Activated CD4-positive, alpha-beta T cell treated with anti-CD3 and anti-CD28 coated beads for 48 hours (primary cell): ENCODE results near the gene MEX3A.
"Not testable (repeated sequence)": the region's sequence is repeated elsewhere in the genome, so short reads cannot be mapped to it uniquely, and the experiment has no call there.

Experiments
- DNase-seq: peaks from one replicate; pipeline ENCODE4 v3.0.0-alpha.2; 2020

Gene MEX3A

DNA sequence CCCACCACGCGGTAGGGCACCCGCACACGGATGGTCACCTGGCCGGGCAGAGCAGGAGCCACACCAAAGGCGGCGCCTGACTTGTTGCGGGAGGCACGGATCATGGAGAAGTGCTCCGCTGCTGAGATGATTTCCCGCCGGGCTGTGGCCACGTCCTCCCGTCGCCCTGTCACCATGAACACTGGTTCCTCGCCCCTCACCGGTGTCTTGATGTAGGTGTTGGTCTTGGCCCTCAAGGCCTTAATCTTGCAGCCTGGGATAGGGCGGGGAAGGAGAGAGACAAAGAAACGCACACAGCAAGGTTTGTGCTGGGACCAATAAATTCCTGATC, 4.9 kb downstream of the MEX3A start:
- DNase-seq: no peak

GRCh38 chr1:156076609-156077429, 5.4 kb downstream of the MEX3A start:
- DNase-seq: no peak

GRCh38 chr1:156075775-156076204, 6.5 kb downstream of the MEX3A start:
- DNase-seq: no peak

- no peak for DNase-seq
Measured at GRCh38 chr1:156075162-156075561, 7.1 kb downstream of the MEX3A start.

DNA sequence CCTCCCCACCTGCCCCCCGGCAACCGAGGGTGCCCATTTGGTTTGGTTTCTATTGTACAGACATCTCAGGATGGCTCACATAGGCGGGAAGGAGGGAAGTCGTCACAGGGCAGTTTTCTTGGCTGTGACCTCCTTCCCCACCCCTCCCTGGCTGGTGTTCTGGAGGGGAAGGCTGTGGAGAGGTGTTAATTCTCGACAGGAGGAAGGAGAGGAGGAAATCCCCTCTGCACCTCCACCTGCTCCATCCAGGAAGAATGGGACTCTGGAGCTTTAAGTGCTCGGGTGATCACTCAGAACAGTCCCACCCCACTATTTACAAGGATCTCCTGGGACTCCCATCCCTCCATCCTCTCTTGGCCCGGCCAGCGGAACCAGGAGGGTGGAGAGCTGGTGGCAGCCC, 7.6 kb downstream of the MEX3A start:
- no peak for DNase-seq

DNA sequence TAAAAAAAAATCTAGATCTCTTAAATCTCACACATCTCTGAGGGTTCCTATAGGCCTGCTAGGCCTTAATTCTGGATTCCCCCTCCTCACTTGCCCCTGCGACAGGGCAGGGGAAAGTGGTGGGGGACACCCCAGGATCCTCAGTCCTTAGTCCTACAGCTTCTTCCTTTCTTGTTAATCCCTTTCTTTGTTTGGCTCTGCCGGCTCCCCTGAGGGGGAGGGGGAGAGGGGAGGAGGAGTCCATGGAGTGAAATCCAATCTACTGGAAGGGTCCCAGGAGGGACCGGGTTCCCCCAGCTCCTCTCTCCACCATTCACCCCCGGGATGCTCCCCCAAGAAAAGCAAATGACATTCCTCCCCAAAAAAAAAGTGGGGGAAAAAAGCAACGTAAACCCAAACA, 8.5 kb downstream of the MEX3A start:
- no peak for DNase-seq

DNA sequence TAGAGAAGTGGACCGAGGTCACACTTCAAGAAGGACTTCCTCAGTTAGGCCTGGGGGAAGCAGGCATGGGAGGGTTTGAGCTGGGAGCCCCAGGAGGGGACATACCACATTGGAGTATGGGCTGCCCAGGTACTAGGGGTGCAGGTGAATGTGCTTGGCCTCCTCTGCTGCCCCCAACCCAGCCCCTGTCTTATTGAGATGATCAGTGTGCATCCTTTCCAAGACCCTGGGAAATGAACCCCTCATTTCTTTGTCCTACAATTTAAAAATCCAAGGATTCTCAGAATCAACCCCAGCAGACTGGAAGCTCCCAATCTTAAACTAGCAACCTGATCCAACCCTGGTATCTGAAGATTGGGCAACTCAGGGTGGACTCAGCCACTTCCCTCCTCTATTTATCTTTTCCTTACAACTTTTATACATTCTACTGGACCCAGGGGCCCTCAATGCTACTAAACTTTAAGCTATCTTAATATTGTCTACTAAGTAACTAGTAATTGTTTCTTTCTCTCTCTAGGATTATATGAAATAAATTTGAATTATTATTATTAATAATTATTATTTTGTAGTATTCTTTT, 9.1 kb downstream of the MEX3A start:
- DNase-seq: no peak

- no peak for DNase-seq
Measured at GRCh38 chr1:156072251-156072650, 10.0 kb downstream of the MEX3A start.

DNA sequence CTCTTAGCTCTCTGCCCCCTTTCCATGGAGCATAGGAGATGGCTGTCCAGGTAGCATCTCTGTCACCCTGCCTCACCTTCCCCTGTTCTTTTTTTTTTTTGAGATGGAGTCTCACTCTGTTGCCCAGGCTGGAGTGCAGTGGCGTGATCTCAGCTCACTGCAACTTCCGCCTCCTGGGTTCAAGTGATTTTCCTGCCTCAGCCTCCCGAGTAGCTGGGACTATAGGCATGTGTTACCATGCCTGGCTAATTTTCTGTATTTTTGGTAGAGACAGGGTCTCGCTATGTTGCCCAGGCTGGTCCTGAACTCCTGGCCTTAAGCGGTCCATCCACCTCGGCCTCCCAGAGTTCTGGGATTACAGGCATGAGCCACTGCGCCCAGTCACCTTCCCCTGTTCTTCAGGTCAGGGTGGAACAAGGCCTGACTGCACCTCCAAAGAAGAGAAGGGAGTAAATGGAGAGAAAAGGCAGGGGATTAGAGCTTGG, 10.9 kb downstream of the MEX3A start:
- DNase-seq: not testable (repeated sequence)

DNA sequence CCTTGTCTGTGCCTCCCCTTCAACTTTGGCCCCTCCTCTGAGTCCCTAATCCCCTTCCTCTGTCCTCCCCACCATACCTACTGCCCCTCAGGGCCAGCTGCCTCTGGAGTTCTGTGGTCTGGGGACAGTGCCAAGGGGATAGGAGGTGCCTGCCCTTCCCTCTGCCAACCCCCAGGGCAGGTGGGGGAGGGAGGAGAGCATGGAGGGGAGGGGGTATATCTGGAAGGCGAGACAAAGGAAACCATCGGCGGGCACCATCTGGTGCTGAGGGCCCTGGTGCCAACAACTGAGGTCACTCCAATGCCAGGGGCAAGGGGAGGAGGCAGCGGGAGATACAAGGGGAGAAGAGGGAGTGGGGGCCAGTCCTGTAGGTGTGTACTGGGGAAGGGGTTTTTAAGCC, 11.7 kb downstream of the MEX3A start:
- DNase-seq: no peak

DNA sequence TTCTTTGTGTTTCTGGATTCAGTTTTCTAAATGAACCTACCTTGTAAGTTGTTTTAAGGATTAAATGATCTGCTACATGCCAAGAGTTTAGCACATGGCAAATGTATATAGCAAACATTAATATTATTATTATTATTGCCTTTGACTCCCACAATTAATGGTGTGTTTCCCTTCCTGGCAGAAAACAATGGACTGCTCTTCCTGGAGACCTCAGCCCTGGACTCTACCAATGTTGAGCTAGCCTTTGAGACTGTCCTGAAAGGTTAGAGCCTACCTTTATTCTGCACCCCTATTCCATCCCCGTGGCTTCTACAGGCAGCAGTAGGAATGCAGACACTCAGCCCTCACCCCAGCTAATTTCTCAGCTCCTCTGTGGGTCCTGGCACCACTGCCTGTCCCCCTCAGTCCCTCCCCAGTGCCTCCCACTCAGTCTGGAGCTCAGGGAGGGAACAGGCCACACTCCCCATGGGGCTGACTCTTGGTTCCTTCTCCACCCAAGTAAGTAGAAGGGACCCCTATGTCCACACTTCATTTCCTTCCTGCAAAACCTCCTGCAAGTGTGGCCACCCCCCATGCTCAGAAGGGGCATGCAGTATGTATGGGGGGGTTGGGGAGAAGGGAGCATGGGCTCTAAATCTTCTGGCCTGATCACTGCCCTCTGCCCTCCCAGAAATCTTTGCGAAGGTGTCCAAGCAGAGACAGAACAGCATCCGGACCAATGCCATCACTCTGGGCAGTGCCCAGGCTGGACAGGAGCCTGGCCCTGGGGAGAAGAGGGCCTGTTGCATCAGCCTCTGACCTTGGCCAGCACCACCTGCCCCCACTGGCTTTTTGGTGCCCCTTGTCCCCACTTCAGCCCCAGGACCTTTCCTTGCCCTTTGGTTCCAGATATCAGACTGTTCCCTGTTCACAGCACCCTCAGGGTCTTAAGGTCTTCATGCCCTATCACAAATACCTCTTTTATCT, 12.5 kb downstream of the MEX3A start:
- DNase-seq: no peak

DNA sequence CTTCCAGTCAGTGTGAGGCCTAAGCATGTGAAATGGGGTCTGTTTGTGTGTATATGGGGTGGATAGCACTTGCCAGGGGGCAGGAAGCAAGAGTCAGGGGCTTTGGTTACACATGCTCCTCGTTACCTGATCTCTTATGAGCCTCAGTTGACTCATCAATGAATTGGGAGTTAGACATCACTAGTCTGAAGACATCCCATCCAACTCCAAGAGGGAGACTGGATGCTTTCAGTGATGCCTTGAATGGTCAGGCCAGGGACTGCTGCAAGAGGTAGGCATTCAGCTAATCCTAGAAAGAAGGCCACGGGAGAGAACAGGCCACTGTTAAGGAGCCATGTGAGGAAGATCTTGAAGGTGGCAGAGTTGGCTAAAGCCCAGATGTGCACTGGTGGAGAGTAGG, 15.0 kb downstream of the MEX3A start:
- no peak for DNase-seq

- DNase-seq: no peak
Measured at GRCh38 chr1:156065871-156066270, 16.4 kb downstream of the MEX3A start.

DNA sequence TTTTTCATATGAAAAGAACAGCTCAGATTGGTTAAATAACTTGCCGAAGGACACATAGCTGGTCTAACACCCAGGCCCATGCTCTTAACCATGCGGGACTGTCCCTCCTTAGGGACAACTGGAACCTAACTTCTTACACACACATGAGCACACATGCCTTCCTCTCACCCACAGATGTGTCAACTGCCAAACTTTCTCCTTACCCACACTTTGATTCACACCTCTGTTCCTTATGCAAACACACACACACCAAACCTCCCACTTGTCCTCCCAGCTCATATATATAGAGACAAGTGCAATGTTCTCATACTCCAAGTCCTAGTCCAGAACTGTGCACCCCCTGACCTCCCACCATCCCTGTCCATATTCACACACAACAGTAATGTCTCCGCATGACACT, 17.1 kb downstream of the MEX3A start:
- DNase-seq: no peak

DNA sequence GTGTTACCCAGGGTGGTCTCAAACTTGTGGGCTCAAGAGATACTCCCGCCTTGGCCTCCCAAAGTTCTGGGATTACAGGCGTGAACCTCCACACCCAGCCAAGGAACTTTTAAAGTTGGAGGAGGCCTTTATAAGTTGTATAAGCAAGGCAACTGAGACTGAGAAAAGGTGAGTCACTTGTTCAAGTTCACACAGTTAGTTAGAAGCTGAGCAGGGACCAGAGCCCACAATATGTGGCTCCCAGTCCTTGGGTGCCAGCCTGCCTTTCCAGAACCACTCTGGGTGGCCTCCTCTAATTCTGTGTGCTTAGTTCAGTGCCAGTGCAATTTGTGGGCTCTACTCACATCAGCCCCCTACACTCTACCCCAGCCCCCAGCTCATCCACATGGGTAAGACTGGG, 17.6 kb downstream of the MEX3A start:
- no peak for DNase-seq

DNA sequence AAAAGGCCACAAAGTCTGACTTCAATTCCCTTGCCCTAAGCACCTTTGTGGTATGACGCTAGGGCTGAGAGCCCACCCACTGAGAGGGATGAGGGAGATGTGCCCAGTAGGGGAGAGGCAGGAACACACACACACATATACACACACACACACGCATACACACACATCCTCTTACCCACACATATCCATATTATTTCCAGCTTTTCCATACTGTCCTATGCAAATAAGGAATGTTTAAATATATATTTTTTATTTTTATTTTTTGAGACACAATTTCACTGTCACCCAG, 18.3 kb downstream of the MEX3A start:
- DNase-seq: no peak

DNA sequence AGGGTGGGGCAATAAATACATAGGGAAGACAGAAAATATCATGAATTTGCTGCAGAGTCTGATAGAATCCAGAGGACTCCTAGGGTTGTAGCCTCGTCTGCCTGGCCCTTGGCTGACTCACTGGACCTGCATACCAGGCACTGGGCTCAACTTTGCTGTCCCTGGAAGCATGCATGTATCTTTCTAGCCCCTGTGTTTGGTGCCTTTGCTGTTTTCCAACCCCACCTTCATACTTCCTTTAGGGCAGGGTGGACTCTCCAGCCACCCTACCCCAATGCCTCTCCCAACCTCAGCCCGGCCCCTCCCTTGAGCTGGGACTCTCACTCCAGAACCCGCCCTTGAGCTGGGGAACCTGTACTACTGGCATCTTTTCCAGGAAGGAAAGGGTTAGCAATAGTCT, 20.1 kb downstream of the MEX3A start:
- DNase-seq: no peak

- DNase-seq: no peak
Measured at GRCh38 chr1:156060937-156061636, 21.2 kb downstream of the MEX3A start, which contains the start of gene RAB25. Gene RAB25, plus strand, starts transcription at chr1:156061160. Its CDS starts 241 bp downstream, at chr1:156061401.

GRCh38 chr1:156056326-156056849, 25.9 kb downstream of the MEX3A start:
- DNase-seq: no peak

DNA sequence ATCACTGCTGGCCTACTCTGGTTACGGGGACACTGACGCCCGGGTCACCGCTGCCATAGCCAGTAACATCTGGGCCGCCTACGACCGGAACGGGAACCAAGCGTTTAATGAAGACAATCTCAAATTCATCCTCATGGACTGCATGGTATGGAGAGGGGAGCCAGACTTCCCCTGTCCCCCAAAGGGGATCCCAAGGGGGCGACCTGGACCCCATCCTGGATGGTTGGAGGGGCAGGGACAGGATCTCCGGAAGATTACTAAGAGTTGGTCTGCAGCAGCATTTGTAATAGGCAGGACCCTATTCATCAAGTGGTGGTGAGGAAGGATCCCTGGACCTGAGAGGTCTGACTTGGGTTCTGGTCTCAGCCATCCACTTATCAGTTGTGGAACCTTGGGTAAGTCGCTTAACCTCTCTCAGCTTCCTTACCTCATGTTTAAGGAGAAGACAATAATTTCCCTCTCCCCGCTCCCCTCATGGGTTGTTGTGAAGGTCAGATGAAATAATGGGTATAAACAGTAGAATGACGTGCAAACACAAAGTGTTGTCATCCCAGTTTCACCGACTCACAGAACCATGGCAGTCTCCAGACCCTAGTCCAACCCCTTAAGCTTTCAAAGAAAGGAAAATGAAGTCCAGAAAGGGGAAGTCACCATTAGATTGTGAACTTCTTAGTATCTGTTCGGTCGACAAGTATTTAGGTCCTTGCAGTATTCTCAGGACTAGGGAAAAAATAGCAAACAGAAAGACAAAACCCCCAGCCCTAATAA, 26.8 kb downstream of the MEX3A start:
- DNase-seq: no peak

- DNase-seq: peak; percentile 98
Measured at GRCh38 chr1:156054500-156055280, 27.6 kb downstream of the MEX3A start, which contains the start of gene LAMTOR2. Gene LAMTOR2, plus strand, starts transcription at chr1:156054782. Its CDS starts 108 bp downstream, at chr1:156054890.
